ENCODE data around the gene FNBP1.

The FNBP1 gene

GRCh38 chr9:129854588-129855110, 188.3 kb downstream of the FNBP1 start:
- DNase-seq (ENCODE audit: low read depth) = no peak

GRCh38 chr9:129853614-129854013, 189.4 kb downstream of the FNBP1 start:
- DNase-seq (ENCODE audit: low read depth) = no peak

GRCh38 chr9:129852579-129852978, 190.4 kb downstream of the FNBP1 start:
- no peak for DNase-seq (ENCODE audit: low read depth)

GRCh38 chr9:129851821-129852220, 191.2 kb downstream of the FNBP1 start:
- DNase-seq (ENCODE audit: low read depth) = no peak

GRCh38 chr9:129850821-129851550, 192.0 kb downstream of the FNBP1 start:
- no peak for DNase-seq (ENCODE audit: low read depth)

- DNase-seq (ENCODE audit: low read depth) = no peak
Measured at GRCh38 chr9:129849901-129850300, 193.1 kb downstream of the FNBP1 start.

GRCh38 chr9:129848712-129849441, 194.1 kb downstream of the FNBP1 start:
- DNase-seq (ENCODE audit: low read depth) = no peak

- no peak for DNase-seq (ENCODE audit: low read depth)
Measured at GRCh38 chr9:129845373-129845772, 197.6 kb downstream of the FNBP1 start.

- DNase-seq (ENCODE audit: low read depth) = no peak
Measured at GRCh38 chr9:129841071-129841470, 201.9 kb downstream of the FNBP1 start.

GRCh38 chr9:129840034-129840433, 203.0 kb downstream of the FNBP1 start:
- DNase-seq (ENCODE audit: low read depth) = no peak

- DNase-seq (ENCODE audit: low read depth) = no peak
Measured at GRCh38 chr9:129839324-129840023, 203.5 kb downstream of the FNBP1 start.

GRCh38 chr9:129838707-129839259, 204.2 kb downstream of the FNBP1 start:
- DNase-seq (ENCODE audit: low read depth) = peak; percentile 84

Measured in amniotic epithelial cell (primary cell).